ENCODE data around the gene UBE2M.
A peak's percentile ranks its signal among the peaks of the same experiment; 100 is the strongest.

The UBE2M gene

DNA sequence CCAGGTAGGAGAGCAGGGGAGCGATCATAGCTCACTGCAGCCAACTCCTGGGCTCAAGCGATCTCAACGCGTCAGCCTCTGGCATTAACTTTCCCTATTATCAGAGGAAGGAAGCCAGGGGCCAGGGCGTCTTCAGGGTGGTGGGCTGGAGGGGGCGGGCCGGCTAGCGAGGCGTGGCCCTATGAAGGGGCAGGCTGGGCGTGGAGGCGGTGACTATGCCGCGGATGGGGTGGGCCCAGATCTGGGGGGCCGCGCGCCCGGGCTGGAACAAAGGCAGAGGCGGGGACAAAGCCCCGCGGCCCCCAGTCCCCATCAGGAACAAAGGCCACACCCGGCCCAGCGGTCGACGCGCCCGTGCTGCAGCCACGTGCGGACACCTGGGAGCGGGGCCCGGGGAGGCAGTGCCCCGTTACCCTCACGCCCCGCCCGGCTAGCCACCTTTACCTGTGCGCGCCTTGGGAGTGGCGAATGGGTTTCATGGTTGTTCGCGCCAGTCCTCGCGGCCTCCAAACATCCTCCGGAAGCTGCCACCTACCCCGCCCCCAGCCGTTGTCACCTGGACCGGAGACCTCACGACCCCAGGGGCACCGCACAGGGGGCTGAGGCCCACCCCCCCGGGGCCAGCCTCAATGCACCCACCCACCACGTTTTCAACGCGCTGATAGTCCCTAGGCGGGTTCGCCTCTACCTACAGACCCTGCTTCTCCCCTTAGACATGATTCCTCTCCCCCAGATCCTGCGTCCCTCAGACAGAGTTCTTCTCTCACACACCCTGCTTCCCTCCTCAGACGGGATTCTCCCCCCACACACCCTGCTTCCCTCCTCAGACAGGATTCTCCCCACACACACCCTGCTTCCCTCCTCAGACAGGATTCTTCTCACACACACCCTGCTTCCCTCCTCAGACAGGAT lies 19.9 kb downstream of the UBE2M start:
- Histone ChIP-seq H3K27ac (ENCODE audit: low read length, poor library complexity, severe bottlenecking) (no peak overlapping the region), H3K4me2 (ENCODE audit: low read length, poor library complexity, severe bottlenecking) (peak overlapping the region; percentile 85), H3K4me1 (ENCODE audit: control insufficient read depth, insufficient read depth, low read depth, low read length) (peaks cover 8% of the 10 kb centered on the region), H4K91ac (ENCODE audit: low read length) (peak overlapping the region; percentile 81), H3K27me3 (ENCODE audit: control insufficient read depth in 1 of 2, insufficient read depth in 1 of 2, low read length in 2 of 2) (peaks cover 33 to 44% of the 10 kb centered on the region in 2 experiments), H2BK12ac (ENCODE audit: low read length in 2 of 2) (peak overlapping the region in 1 of 2 experiments; percentile 15), H3K23ac (ENCODE audit: low read length in 2 of 2) (peak overlapping the region in 1 of 2 experiments; percentile 50), H3K9ac (ENCODE audit: low read length) (no peak overlapping the region), H3K4me3 (ENCODE audit: insufficient read depth in 1 of 2, low read depth in 1 of 2, low read length in 2 of 2) (peak overlapping the region in 1 of 2 experiments; percentile 53), H3K18ac (ENCODE audit: low read depth in 1 of 2, low read length in 2 of 2) (peak overlapping the region; percentile 12 to 75), H3K4ac (ENCODE audit: low read depth in 1 of 2, low read length in 2 of 2) (no peak overlapping the region), H2BK5ac (ENCODE audit: low read depth, low read length, poor library complexity, severe bottlenecking) (no peak overlapping the region), H4K8ac (ENCODE audit: low read length) (peak overlapping the region; percentile 83), H2AK5ac (ENCODE audit: low read length, severe bottlenecking) (no peak overlapping the region), H2BK120ac (ENCODE audit: low read depth, low read length) (no peak overlapping the region), H3K9me3 (ENCODE audit: control insufficient read depth, low read length) (no peaks in the 10 kb centered on the region), H2BK15ac (ENCODE audit: low read depth, poor library complexity, severe bottlenecking) (no peak overlapping the region), H3K36me3 (ENCODE audit: control insufficient read depth in 1 of 2, insufficient read depth in 2 of 2, low read depth in 1 of 2, low read length in 2 of 2) (no peaks in the 10 kb centered on the region), H3K14ac (ENCODE audit: low read length in 2 of 2) (peak overlapping the region in 1 of 2 experiments; percentile 12), H2AFZ (ENCODE audit: low read depth, low read length) (peak overlapping the region; percentile 60), H3K79me1 (replicated peaks; ENCODE audit: low read length, poor library complexity, severe bottlenecking) (no peaks in the 10 kb centered on the region)
- 3% methylated on average over 43 of the region's 55 CpGs for WGBS
- DNase-seq = no peak

DNA sequence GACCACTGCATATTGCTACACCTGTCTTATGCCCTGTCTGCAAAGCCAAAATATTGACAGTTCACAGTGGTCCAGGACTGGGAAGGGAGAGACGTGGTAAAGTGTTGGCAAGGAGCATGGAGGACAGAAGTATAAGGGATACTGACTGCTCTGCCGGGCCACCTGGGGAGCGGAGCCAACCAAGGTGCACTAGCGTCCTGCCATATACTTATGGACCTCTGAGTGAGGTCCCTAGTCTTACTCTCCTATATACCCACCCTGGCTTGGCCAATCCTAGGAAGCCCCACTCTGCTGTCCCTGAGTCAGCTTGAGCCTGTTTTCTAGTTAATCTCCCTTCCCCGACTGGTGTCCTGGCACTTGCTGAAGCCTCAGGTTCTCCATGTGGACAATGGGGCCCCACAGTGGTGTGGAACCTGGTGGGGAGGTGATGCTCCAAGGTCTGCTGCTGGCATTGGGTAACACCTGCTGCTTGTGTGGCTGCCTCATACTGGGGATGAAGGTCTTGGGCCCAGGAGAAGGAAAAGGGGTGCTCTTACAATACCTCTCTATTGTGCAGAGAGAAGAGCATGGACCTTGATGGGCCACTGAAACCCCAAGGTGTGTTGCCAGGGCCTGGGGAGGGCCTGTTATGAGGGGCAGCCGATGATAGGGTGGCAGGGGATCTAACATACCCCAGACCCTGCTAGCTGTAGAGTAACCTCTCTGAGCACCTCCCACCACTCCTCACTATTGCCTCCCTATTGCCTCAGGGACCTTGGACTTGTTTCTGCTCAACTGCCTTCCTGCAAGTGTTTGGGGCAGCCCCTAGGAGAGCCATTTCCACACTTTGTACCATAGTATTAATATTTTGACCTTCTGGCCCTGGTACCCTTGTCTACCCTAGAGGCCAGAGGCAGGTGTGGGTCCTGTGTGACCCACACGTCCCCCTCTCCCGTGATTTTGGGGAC lies 21.3 kb downstream of the UBE2M start:
- Histone ChIP-seq H3K9ac (ENCODE audit: low read length) (no peak overlapping the region), H3K9me3 (ENCODE audit: control insufficient read depth, low read length) (no peaks in the 10 kb centered on the region), H3K27ac (ENCODE audit: low read length, poor library complexity, severe bottlenecking) (no peak overlapping the region), H3K4me1 (ENCODE audit: control insufficient read depth, insufficient read depth, low read depth, low read length) (peaks cover 7% of the 10 kb centered on the region), H3K18ac (ENCODE audit: low read depth in 1 of 2, low read length in 2 of 2) (no peak overlapping the region), H3K14ac (ENCODE audit: low read length in 2 of 2) (no peak overlapping the region), H3K4me2 (ENCODE audit: low read length, poor library complexity, severe bottlenecking) (no peak overlapping the region), H3K4ac (ENCODE audit: low read depth in 1 of 2, low read length in 2 of 2) (no peak overlapping the region), H3K27me3 (ENCODE audit: control insufficient read depth in 1 of 2, insufficient read depth in 1 of 2, low read length in 2 of 2) (peaks cover 30 to 48% of the 10 kb centered on the region in 2 experiments), H4K8ac (ENCODE audit: low read length) (no peak overlapping the region), H2BK120ac (ENCODE audit: low read depth, low read length) (no peak overlapping the region), H2BK12ac (ENCODE audit: low read length in 2 of 2) (no peak overlapping the region), H2AK5ac (ENCODE audit: low read length, severe bottlenecking) (no peak overlapping the region), H3K36me3 (ENCODE audit: control insufficient read depth in 1 of 2, insufficient read depth in 2 of 2, low read depth in 1 of 2, low read length in 2 of 2) (no peaks in the 10 kb centered on the region), H2BK5ac (ENCODE audit: low read depth, low read length, poor library complexity, severe bottlenecking) (no peak overlapping the region), H3K4me3 (ENCODE audit: insufficient read depth in 1 of 2, low read depth in 1 of 2, low read length in 2 of 2) (no peak overlapping the region), H4K91ac (ENCODE audit: low read length) (no peak overlapping the region), H3K23ac (ENCODE audit: low read length in 2 of 2) (no peak overlapping the region), H2BK15ac (ENCODE audit: low read depth, poor library complexity, severe bottlenecking) (no peak overlapping the region), H3K79me1 (replicated peaks; ENCODE audit: low read length, poor library complexity, severe bottlenecking) (no peaks in the 10 kb centered on the region), H2AFZ (ENCODE audit: low read depth, low read length) (no peak overlapping the region)
- 96% methylated on average over 8 of the region's 8 CpGs for WGBS
- no peak for DNase-seq

DNA sequence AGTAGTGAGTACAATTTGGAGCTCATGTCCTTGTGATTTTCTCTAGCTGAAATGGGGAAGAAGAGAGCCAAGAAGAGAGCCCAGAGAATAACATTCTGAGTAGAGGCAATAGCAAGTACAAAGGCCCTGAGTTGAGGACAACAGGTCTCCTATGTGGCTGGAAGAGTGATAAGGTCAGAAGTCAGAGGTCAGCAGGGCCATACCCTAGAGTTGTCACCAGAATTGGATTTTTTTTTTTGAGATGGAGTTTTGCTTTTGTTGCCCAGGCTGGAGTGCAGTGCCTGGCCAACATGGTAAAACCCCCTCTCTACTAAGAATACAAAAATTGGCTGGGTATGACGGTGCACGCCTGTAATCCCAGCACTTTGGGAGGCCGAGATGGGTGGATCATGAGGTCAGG lies 22.6 kb downstream of the UBE2M start:
- no peak overlapping the region for H2BK120ac ChIP-seq (ENCODE audit: low read depth, low read length)
- no peaks in the 10 kb centered on the region for H3K36me3 ChIP-seq (ENCODE audit: control insufficient read depth in 1 of 2, insufficient read depth in 2 of 2, low read depth in 1 of 2, low read length in 2 of 2)
- no peaks in the 10 kb centered on the region for H3K9me3 ChIP-seq (ENCODE audit: control insufficient read depth, low read length)
- no peak overlapping the region for H3K9ac ChIP-seq (ENCODE audit: low read length)
- H4K8ac ChIP-seq (ENCODE audit: low read length) = no peak overlapping the region
- no peak overlapping the region for H4K91ac ChIP-seq (ENCODE audit: low read length)
- H2BK12ac ChIP-seq (ENCODE audit: low read length in 2 of 2) = no peak overlapping the region
- no peak overlapping the region for H2AK5ac ChIP-seq (ENCODE audit: low read length, severe bottlenecking)
- H2AFZ ChIP-seq (ENCODE audit: low read depth, low read length) = no peak overlapping the region
- WGBS = 93% methylated on average over 3 of the region's 3 CpGs
- no peak overlapping the region for H3K14ac ChIP-seq (ENCODE audit: low read length in 2 of 2)
- H3K4me2 ChIP-seq (ENCODE audit: low read length, poor library complexity, severe bottlenecking) = no peak overlapping the region
- H3K79me1 ChIP-seq (replicated peaks; ENCODE audit: low read length, poor library complexity, severe bottlenecking) = no peaks in the 10 kb centered on the region
- no peak overlapping the region for H3K4ac ChIP-seq (ENCODE audit: low read depth in 1 of 2, low read length in 2 of 2)
- peaks cover 7% of the 10 kb centered on the region for H3K4me1 ChIP-seq (ENCODE audit: control insufficient read depth, insufficient read depth, low read depth, low read length)
- H3K18ac ChIP-seq (ENCODE audit: low read depth in 1 of 2, low read length in 2 of 2) = no peak overlapping the region
- no peak overlapping the region for H2BK5ac ChIP-seq (ENCODE audit: low read depth, low read length, poor library complexity, severe bottlenecking)
- H3K4me3 ChIP-seq (ENCODE audit: insufficient read depth in 1 of 2, low read depth in 1 of 2, low read length in 2 of 2) = no peak overlapping the region
- H3K23ac ChIP-seq (ENCODE audit: low read length in 2 of 2) = no peak overlapping the region
- H2BK15ac ChIP-seq (ENCODE audit: low read depth, poor library complexity, severe bottlenecking) = no peak overlapping the region
- H3K27me3 ChIP-seq (ENCODE audit: control insufficient read depth in 1 of 2, insufficient read depth in 1 of 2, low read length in 2 of 2) = peaks cover 33 to 60% of the 10 kb centered on the region in 2 experiments
- H3K27ac ChIP-seq (ENCODE audit: low read length, poor library complexity, severe bottlenecking) = no peak overlapping the region
- no peak for DNase-seq

Data from mesenchymal stem cell (in vitro differentiated cells and primary cell).